Thymus (tissue), 11 donors: ENCODE data around the gene TXNRD2. TPM values are rescaled to one million over a fixed set of nuclear protein-coding genes. Genes with fewer than 3 reads are reported as not detected.

Experiments used
- DNase-seq, 9 donors: peaks; one replicate each; pipeline ENCODE4 v3.0.0-alpha.2; 2013; ENCODE audit warnings: low spot score in 9 of 9, low read depth in 6 of 9, missing footprints in 1 of 9
- H3K27ac ChIP-seq, 2 donors: one replicate each; pipeline ENCODE4 v1.5.1; 2013; ENCODE audit warnings: control low read depth in 1 of 2, low read depth in 1 of 2, low read length in 1 of 2, mild to moderate bottlenecking in 1 of 2, moderate library complexity in 1 of 2
- H3K27me3 ChIP-seq, 2 donors: one replicate each; pipeline ENCODE4 v1.5.1; 2013; ENCODE audit warnings: low read length in 1 of 2; ENCODE audit not compliant: control insufficient read depth in 2 of 2, insufficient read depth in 1 of 2
- H3K36me3 ChIP-seq, 2 donors: one replicate each; pipeline ENCODE4 v1.5.1; 2013; ENCODE audit warnings: low read length in 1 of 2, mild to moderate bottlenecking in 1 of 2, moderate library complexity in 1 of 2; ENCODE audit not compliant: control insufficient read depth in 2 of 2, insufficient read depth in 2 of 2
- H3K4me1 ChIP-seq, 2 donors: one replicate each; pipeline ENCODE4 v1.5.1; 2013; ENCODE audit warnings: low read length in 2 of 2; ENCODE audit not compliant: control insufficient read depth in 2 of 2, insufficient read depth in 2 of 2
- H3K4me3 ChIP-seq, 2 donors: one replicate each; pipeline ENCODE4 v1.5.1; 2013; ENCODE audit warnings: low read length in 2 of 2, control low read depth in 1 of 2, mild to moderate bottlenecking in 1 of 2
- H3K9me3 ChIP-seq, 2 donors: one replicate each; pipeline ENCODE4 v1.5.1; 2013; ENCODE audit warnings: low read length in 1 of 2, mild to moderate bottlenecking in 1 of 2; ENCODE audit not compliant: control insufficient read depth in 2 of 2, insufficient read depth in 1 of 2
- WGBS: extraction: QIAGEN DNeasy Blood & Tissue Kit; methylation state at CpG from one replicate; pipeline ENCODE4 v1.1.7; 2013; 5-methylcytosine and 5-hydroxymethylcytosine counted together
- polyA plus RNA-seq: library from polyadenylated mRNA; stranded (reverse); fragments of 200-250 nt; gene quantifications from one replicate; pipeline ENCODE4 v1.2.3, GENCODE V29; 2013
- total RNA-seq: library from RNA; stranded (reverse); fragments of 120-200 nt; gene quantifications from one replicate; pipeline ENCODE4 v1.2.4, GENCODE V29; 2013
- donor health status: healthy.

Gene TXNRD2
- total and polyA plus RNA-seq, 2 donors, result 10.1 to 24.2 TPM

GRCh38 chr22:19853879-19854777 is 87.5 kb downstream of the TXNRD2 start:
- no peaks in the 10 kb centered on the region for H3K27me3 ChIP-seq
- DNase-seq, result peak in 1 of 9 donors; percentile 62
- peaks cover 33 to 38% of the 10 kb centered on the region in 2 donors for H3K36me3 ChIP-seq
- 2% methylated on average over 49 of the region's 49 CpGs for WGBS
- peaks cover 20 to 58% of the 10 kb centered on the region in 2 donors for H3K4me1 ChIP-seq
- peaks cover 0 to 10% of the 10 kb centered on the region in 2 donors for H3K9me3 ChIP-seq
- peak overlapping the region; percentile 91 to 100 for H3K4me3 ChIP-seq
- peak overlapping the region; percentile 86 to 90 for H3K27ac ChIP-seq

GRCh38 chr22:19853058-19853878 is 88.3 kb downstream of the TXNRD2 start:
- peak overlapping the region; percentile 17 to 46 for H3K27ac ChIP-seq

GRCh38 chr22:19852177-19852781 is 89.3 kb downstream of the TXNRD2 start:
- peaks cover 36 to 53% of the 10 kb centered on the region in 2 donors for H3K36me3 ChIP-seq
- 94% methylated on average over 12 of the region's 12 CpGs for WGBS
- peaks cover 24 to 70% of the 10 kb centered on the region in 2 donors for H3K4me1 ChIP-seq
- H3K9me3 ChIP-seq, result peaks cover 0 to 13% of the 10 kb centered on the region in 2 donors
- H3K27me3 ChIP-seq, result no peaks in the 10 kb centered on the region
- H3K27ac ChIP-seq, result no peak overlapping the region
- DNase-seq, result no peak
- peak overlapping the region in 1 of 2 donors; percentile 100 for H3K4me3 ChIP-seq

More at GRCh38 chr22:19853058-19853878, 88.3 kb downstream of the TXNRD2 start:
- peaks cover 0 to 10% of the 10 kb centered on the region in 2 donors for H3K9me3 ChIP-seq
- peaks cover 24 to 65% of the 10 kb centered on the region in 2 donors for H3K4me1 ChIP-seq
- 74% methylated on average over 11 of the region's 11 CpGs for WGBS
- H3K36me3 ChIP-seq, result peaks cover 33 to 44% of the 10 kb centered on the region in 2 donors
- H3K4me3 ChIP-seq, result peak overlapping the region; percentile 91 to 100
- H3K27me3 ChIP-seq, result no peaks in the 10 kb centered on the region
- DNase-seq, result no peak

- Histone ChIP-seq H3K27ac (no peak overlapping the region), H3K36me3 (peaks cover 40 to 60% of the 10 kb centered on the region in 2 donors), H3K4me1 (peaks cover 24 to 73% of the 10 kb centered on the region in 2 donors), H3K27me3 (no peaks in the 10 kb centered on the region), H3K9me3 (peaks cover 0 to 18% of the 10 kb centered on the region in 2 donors), H3K4me3 (no peak overlapping the region)
- WGBS, result 94% methylated on average over 21 of the region's 21 CpGs
- DNase-seq, result no peak
Measured at GRCh38 chr22:19851291-19852176, 90.1 kb downstream of the TXNRD2 start.

- DNase-seq, result no peak
- H3K27me3 ChIP-seq, result no peaks in the 10 kb centered on the region
- H3K36me3 ChIP-seq, result peaks cover 40 to 63% of the 10 kb centered on the region in 2 donors
- H3K4me3 ChIP-seq, result no peak overlapping the region
- 95% methylated on average over 9 of the region's 9 CpGs for WGBS
- peaks cover 0 to 16% of the 10 kb centered on the region in 2 donors for H3K9me3 ChIP-seq
- peaks cover 23 to 72% of the 10 kb centered on the region in 2 donors for H3K4me1 ChIP-seq
- no peak overlapping the region for H3K27ac ChIP-seq
Measured at GRCh38 chr22:19850763-19851109, 90.9 kb downstream of the TXNRD2 start.

- no peaks in the 10 kb centered on the region for H3K27me3 ChIP-seq
- H3K9me3 ChIP-seq, result peaks cover 0 to 16% of the 10 kb centered on the region in 2 donors
- peaks cover 27 to 74% of the 10 kb centered on the region in 2 donors for H3K4me1 ChIP-seq
- 96% methylated on average over 9 of the region's 9 CpGs for WGBS
- H3K36me3 ChIP-seq, result peaks cover 40 to 69% of the 10 kb centered on the region in 2 donors
- no peak for DNase-seq
- no peak overlapping the region for H3K4me3 ChIP-seq
- peak overlapping the region in 1 of 2 donors; percentile 28 for H3K27ac ChIP-seq
Measured at GRCh38 chr22:19849835-19850762, 91.5 kb downstream of the TXNRD2 start.

GRCh38 chr22:19848298-19849224 is 93.1 kb downstream of the TXNRD2 start:
- DNase-seq, result no peak
- Histone ChIP-seq H3K27ac (no peak overlapping the region), H3K9me3 (peaks cover 0 to 9% of the 10 kb centered on the region in 2 donors), H3K36me3 (peaks cover 40 to 72% of the 10 kb centered on the region in 2 donors), H3K27me3 (no peaks in the 10 kb centered on the region), H3K4me1 (peaks cover 39 to 85% of the 10 kb centered on the region in 2 donors), H3K4me3 (no peak overlapping the region)
- WGBS, result 93% methylated on average over 7 of the region's 7 CpGs
